Skeletal muscle satellite cell (primary cell): ENCODE measurements around the gene FHIT.

Experiments used
- H3K27me3 ChIP-seq: 2 replicates; pipeline ENCODE4 v1.7.0; 2013; ENCODE audit warnings: low read length; ENCODE audit not compliant: control insufficient read depth, insufficient read depth
- H3K36me3 ChIP-seq: 2 replicates; pipeline ENCODE4 v1.7.0; 2013; ENCODE audit warnings: mild to moderate bottlenecking, control low read depth, low read length; ENCODE audit not compliant: insufficient read depth
- H3K4me1 ChIP-seq: 2 replicates; pipeline ENCODE4 v1.7.0; 2013; ENCODE audit warnings: low read length; ENCODE audit not compliant: control insufficient read depth, insufficient read depth
- H3K4me2 ChIP-seq: 2 replicates; pipeline ENCODE4 v1.7.0; 2013; ENCODE audit warnings: mild to moderate bottlenecking, low read length
- H3K4me3 ChIP-seq: 2 replicates; pipeline ENCODE4 v1.7.0; 2013; ENCODE audit warnings: low read length
- H3K9ac ChIP-seq: 2 replicates; pipeline ENCODE4 v1.7.0; 2013; ENCODE audit warnings: mild to moderate bottlenecking, low read depth, low read length, moderate library complexity
- H3K9me3 ChIP-seq: replicated peaks from 2 replicates; pipeline ENCODE4 v1.7.0; 2013; ENCODE audit warnings: mild to moderate bottlenecking, control low read depth, low read length

Gene FHIT

GRCh38 chr3:60603860-60604259 is 647.4 kb downstream of the FHIT start:
- Histone ChIP-seq H3K4me1 (no peaks in the 10 kb centered on the region), H3K27me3 (peaks cover 3% of the 10 kb centered on the region)

DNA sequence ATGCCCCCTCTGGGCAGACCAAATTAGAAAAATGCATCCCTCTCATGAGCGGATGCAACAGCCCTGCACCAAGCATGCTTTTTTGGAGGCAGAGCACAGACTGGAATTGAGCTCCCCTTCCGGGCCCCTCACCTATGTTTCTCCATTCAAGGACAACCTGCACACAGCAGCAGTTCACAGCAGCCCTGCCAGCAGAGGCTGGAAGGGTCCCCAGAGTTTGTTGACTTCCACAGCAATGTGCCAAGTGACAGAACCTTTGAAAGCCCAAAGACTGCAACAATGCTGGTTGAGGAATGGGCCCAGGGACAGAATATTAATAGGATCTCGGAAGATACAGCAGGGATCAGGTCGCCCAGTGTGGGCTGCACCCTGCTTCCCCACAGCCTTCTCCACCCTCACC is 650.4 kb downstream of the FHIT start:
- no peak overlapping the region for H3K9ac ChIP-seq
- H3K9me3 ChIP-seq = no peaks in the 10 kb centered on the region

More at GRCh38 chr3:60603860-60604259, 647.4 kb downstream of the FHIT start:
- Histone ChIP-seq H3K9me3 (no peaks in the 10 kb centered on the region), H3K4me2 (no peak overlapping the region), H3K4me3 (no peak overlapping the region), H3K9ac (no peak overlapping the region), H3K36me3 (no peaks in the 10 kb centered on the region)

DNA sequence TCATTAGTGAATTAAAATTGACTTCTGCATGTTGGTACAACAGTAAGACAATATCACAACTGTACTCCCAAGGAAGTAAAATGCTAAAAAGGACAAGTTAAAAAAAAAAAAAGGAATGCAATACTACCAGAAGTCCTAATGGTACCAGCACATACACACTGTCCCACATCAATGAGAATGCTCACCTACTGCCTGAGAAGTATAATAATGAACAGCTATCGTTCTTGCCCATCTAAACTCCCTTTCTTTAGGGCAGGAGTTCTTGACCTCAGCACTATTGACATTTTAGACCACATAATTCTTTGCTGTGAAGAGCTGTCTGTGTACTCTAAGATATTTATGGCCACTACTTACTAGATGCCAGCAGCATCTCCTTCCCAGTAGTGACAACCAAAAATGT is 651.7 kb downstream of the FHIT start:
- Histone ChIP-seq H3K4me1 (no peaks in the 10 kb centered on the region), H3K36me3 (no peaks in the 10 kb centered on the region), H3K4me3 (no peak overlapping the region), H3K9ac (no peak overlapping the region), H3K9me3 (no peaks in the 10 kb centered on the region), H3K4me2 (no peak overlapping the region), H3K27me3 (peaks cover 3% of the 10 kb centered on the region)

More for the DNA sequence above, 650.4 kb downstream of the FHIT start:
- H3K27me3 ChIP-seq = peaks cover 3% of the 10 kb centered on the region
- no peaks in the 10 kb centered on the region for H3K36me3 ChIP-seq
- no peak overlapping the region for H3K4me2 ChIP-seq
- no peaks in the 10 kb centered on the region for H3K4me1 ChIP-seq
- H3K4me3 ChIP-seq = no peak overlapping the region

GRCh38 chr3:60598671-60599070 is 652.6 kb downstream of the FHIT start:
- H3K4me3 ChIP-seq = no peak overlapping the region
- no peak overlapping the region for H3K9ac ChIP-seq
- H3K9me3 ChIP-seq = no peaks in the 10 kb centered on the region
- peaks cover 3% of the 10 kb centered on the region for H3K27me3 ChIP-seq
- no peaks in the 10 kb centered on the region for H3K36me3 ChIP-seq
- H3K4me2 ChIP-seq = no peak overlapping the region
- no peaks in the 10 kb centered on the region for H3K4me1 ChIP-seq

GRCh38 chr3:60594025-60594424 is 657.2 kb downstream of the FHIT start:
- no peaks in the 10 kb centered on the region for H3K9me3 ChIP-seq
- no peak overlapping the region for H3K9ac ChIP-seq
- H3K36me3 ChIP-seq = no peaks in the 10 kb centered on the region
- H3K4me2 ChIP-seq = no peak overlapping the region
- no peaks in the 10 kb centered on the region for H3K4me1 ChIP-seq
- H3K27me3 ChIP-seq = no peaks in the 10 kb centered on the region
- H3K4me3 ChIP-seq = no peak overlapping the region

GRCh38 chr3:60591267-60591666 is 660.0 kb downstream of the FHIT start:
- Histone ChIP-seq H3K9ac (no peak overlapping the region), H3K9me3 (no peaks in the 10 kb centered on the region), H3K36me3 (no peaks in the 10 kb centered on the region), H3K4me3 (no peak overlapping the region), H3K27me3 (no peaks in the 10 kb centered on the region), H3K4me2 (no peak overlapping the region), H3K4me1 (peaks cover 11% of the 10 kb centered on the region)

DNA sequence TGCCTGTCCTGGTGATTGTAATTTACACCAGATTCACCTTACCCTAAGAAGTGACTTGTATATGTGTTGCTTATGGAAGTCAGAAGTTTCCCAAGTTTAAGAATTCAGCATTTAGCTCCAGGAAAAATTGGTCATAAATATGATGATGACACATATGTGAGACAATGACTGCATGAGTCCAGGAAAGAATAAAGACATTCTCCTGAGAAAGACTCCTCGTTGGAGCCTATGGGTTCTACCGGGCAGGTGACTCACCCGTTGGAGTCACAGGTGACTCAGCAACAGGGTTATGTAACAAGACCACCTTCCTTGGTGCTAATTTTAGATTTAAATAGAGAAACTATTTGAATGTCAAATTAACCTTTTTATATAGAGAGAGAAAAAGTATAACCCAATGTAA is 662.4 kb downstream of the FHIT start:
- no peak overlapping the region for H3K4me2 ChIP-seq
- no peaks in the 10 kb centered on the region for H3K27me3 ChIP-seq
- H3K4me3 ChIP-seq = no peak overlapping the region
- H3K9ac ChIP-seq = no peak overlapping the region
- no peaks in the 10 kb centered on the region for H3K36me3 ChIP-seq
- H3K9me3 ChIP-seq = no peaks in the 10 kb centered on the region
- H3K4me1 ChIP-seq = peaks cover 11% of the 10 kb centered on the region

GRCh38 chr3:60585918-60586317 is 665.3 kb downstream of the FHIT start:
- H3K4me1 ChIP-seq = peaks cover 11% of the 10 kb centered on the region
- no peak overlapping the region for H3K4me3 ChIP-seq
- H3K36me3 ChIP-seq = no peaks in the 10 kb centered on the region
- H3K27me3 ChIP-seq = no peaks in the 10 kb centered on the region
- no peak overlapping the region for H3K4me2 ChIP-seq
- H3K9me3 ChIP-seq = no peaks in the 10 kb centered on the region
- H3K9ac ChIP-seq = no peak overlapping the region

DNA sequence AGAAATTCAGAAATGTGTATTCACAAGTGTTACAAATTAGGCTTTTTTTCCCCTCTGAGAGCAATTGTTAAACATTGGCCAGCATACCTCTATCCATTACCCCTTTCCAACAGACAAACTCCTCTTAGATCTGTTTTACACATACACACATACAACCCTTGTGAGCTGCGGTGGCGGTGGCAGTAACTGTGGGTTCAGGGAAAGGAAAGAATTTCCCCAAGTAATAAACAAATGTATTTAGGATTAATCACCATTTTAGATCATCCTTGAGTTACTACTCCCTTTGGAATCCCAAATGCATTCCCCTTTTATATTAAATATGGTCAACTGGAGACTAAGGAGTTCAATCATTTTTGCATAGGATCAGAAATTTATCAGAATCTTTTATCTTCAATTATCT is 667.0 kb downstream of the FHIT start:
- Histone ChIP-seq H3K36me3 (no peaks in the 10 kb centered on the region), H3K4me2 (no peak overlapping the region), H3K4me3 (no peak overlapping the region), H3K4me1 (peaks cover 18% of the 10 kb centered on the region), H3K9me3 (no peaks in the 10 kb centered on the region), H3K9ac (no peak overlapping the region), H3K27me3 (no peaks in the 10 kb centered on the region)

- no peak overlapping the region for H3K9ac ChIP-seq
- H3K4me1 ChIP-seq = peaks cover 7% of the 10 kb centered on the region
- no peaks in the 10 kb centered on the region for H3K27me3 ChIP-seq
- H3K36me3 ChIP-seq = no peaks in the 10 kb centered on the region
- no peak overlapping the region for H3K4me2 ChIP-seq
- H3K4me3 ChIP-seq = no peak overlapping the region
- no peaks in the 10 kb centered on the region for H3K9me3 ChIP-seq
Measured at GRCh38 chr3:60582288-60582687, 669.0 kb downstream of the FHIT start.

GRCh38 chr3:60580809-60581208 is 670.4 kb downstream of the FHIT start:
- no peaks in the 10 kb centered on the region for H3K9me3 ChIP-seq
- no peak overlapping the region for H3K4me3 ChIP-seq
- H3K27me3 ChIP-seq = no peaks in the 10 kb centered on the region
- H3K4me2 ChIP-seq = no peak overlapping the region
- no peak overlapping the region for H3K9ac ChIP-seq
- no peaks in the 10 kb centered on the region for H3K36me3 ChIP-seq
- H3K4me1 ChIP-seq = peaks cover 7% of the 10 kb centered on the region

DNA sequence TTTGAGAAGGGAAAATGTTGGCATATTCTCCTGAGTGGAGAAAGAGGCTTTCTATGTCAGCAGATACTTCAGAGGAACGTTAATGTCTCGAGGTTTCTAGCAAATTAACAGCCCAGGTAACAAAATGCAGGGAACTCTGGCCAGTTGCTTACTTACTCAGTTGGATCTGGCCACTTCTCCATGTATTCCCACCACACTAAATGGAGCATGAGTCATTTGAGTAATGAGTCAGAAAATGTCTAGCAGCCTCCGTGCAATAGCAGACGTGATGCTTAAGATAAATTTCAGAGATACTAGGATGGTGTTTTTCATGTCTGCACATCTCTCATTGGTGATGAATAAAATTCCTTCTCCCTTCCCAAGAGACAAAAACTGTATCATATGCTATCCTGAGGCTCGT is 671.5 kb downstream of the FHIT start:
- Histone ChIP-seq H3K36me3 (no peaks in the 10 kb centered on the region), H3K4me1 (peaks cover 7% of the 10 kb centered on the region), H3K9ac (no peak overlapping the region), H3K4me2 (no peak overlapping the region), H3K27me3 (no peaks in the 10 kb centered on the region), H3K4me3 (no peak overlapping the region), H3K9me3 (no peaks in the 10 kb centered on the region)
